HepG2 (cell line): Measurements from ENCODE around the gene NFATC2. TPM values are rescaled to one million over a fixed set of nuclear protein-coding genes. Genes with fewer than 3 reads are reported as not detected.

Experiments used
- ATAC-seq: fragments of 200-7000 bp; cut with Tn5 transposase; 3 replicates; pipeline ENCODE4 v1.9.1; 2020; ENCODE audit warnings: mild to moderate bottlenecking, moderate library complexity
- BruUV-seq: library from RNA; stranded (reverse); fragments of 400-500 nt; replicated peaks from 2 replicates; lab custom pipeline; 2021; lab: Mats Ljungman, UMichigan
- CTCF ChIA-PET: fragments of 300-600 bp; formaldehyde crosslinking; extraction: SDS; loops from one replicate; lab custom pipeline; 2021; ENCODE audit warnings: low total read pairs, inconsistent platforms, low intra/inter-chr PET ratio; lab: Yijun Ruan, JAX
- POLR2A ChIA-PET: fragments of 350-600 bp; sonication (Branson Sonifier 250); formaldehyde crosslinking; loops from one replicate; lab custom pipeline; 2020; ENCODE audit warnings: antibody characterized with exemption, inconsistent platforms; lab: Yijun Ruan, JAX
- DNase-seq: peaks from one replicate; pipeline ENCODE4 v3.0.0-alpha.2; 2015; ENCODE audit warnings: low spot score
- FAIRE-seq: peaks from 3 replicates; lab custom pipeline; 2011; peaks lifted over from hg19 to GRCh38; lab: Jason Lieb, UNC
- H2AFZ ChIP-seq: one replicate; pipeline ENCODE4 v1.6.1; 2011; ENCODE audit warnings: low read length, inconsistent platforms
- H3K27ac ChIP-seq: fragments of 300-600 bp; 3 replicates; pipeline ENCODE4 v1.8.0; 2011; ENCODE audit warnings: mixed run types, mild to moderate bottlenecking, mixed read lengths, low read length, inconsistent platforms; ENCODE audit not compliant: insufficient read depth; ENCODE audit errors: extremely low read length
- H3K27me3 ChIP-seq, 2 experiments: fragments of 200-600 bp in 1 of 2; 2 replicates in 1 of 2; 3 replicates in 1 of 2; pipeline versions ENCODE4 v1.6.0 to v1.8.0; 2011; ENCODE audit warnings: low read length in 2 of 2, mild to moderate bottlenecking in 2 of 2, moderate library complexity in 2 of 2, inconsistent platforms in 1 of 2; ENCODE audit not compliant: insufficient read depth in 2 of 2, control insufficient read depth in 1 of 2
- H3K36me3 ChIP-seq, 2 experiments: fragments of 200-600 bp in 1 of 2; replicated peaks in 1 of 2; 2 replicates in 1 of 2; 3 replicates in 1 of 2; pipeline versions ENCODE4 v1.5.1 to v1.8.0; 2011; ENCODE audit warnings: low read length in 2 of 2, inconsistent platforms in 1 of 2; ENCODE audit not compliant: insufficient read depth in 2 of 2, control insufficient read depth in 1 of 2
- H3K4me1 ChIP-seq: 2 replicates; pipeline ENCODE4 v1.5.1; 2012; ENCODE audit warnings: low read length, inconsistent platforms; ENCODE audit not compliant: insufficient read depth
- H3K4me2 ChIP-seq: 2 replicates; pipeline ENCODE4 v1.6.0; 2011; ENCODE audit warnings: low read depth, low read length, inconsistent platforms
- H3K4me3 ChIP-seq, 3 experiments: fragments of 200-600 bp in 1 of 3; sonication (generic), shearing (Covaris generic) in 1 of 3; replicated peaks in 1 of 3; 2 replicates each; pipeline ENCODE4 v1.5.1; 2011 to 2016; ENCODE audit warnings: low read length in 3 of 3, inconsistent platforms in 2 of 3, low read depth in 2 of 3, mild to moderate bottlenecking in 2 of 3, control low read depth in 1 of 3, mixed read lengths in 1 of 3; ENCODE audit not compliant: insufficient read depth in 1 of 3
- H3K79me2 ChIP-seq: one replicate; pipeline ENCODE4 v1.6.1; 2011; ENCODE audit warnings: low read length, inconsistent platforms; ENCODE audit not compliant: insufficient read depth
- H3K9ac ChIP-seq: 2 replicates; pipeline ENCODE4 v1.6.0; 2011; ENCODE audit warnings: mild to moderate bottlenecking, low read depth, low read length, inconsistent platforms; ENCODE audit not compliant: insufficient read depth
- H3K9me3 ChIP-seq: 2 replicates; pipeline ENCODE4 v1.5.1; 2012; ENCODE audit warnings: mild to moderate bottlenecking, low read length
- H4K20me1 ChIP-seq: 2 replicates; pipeline ENCODE4 v1.6.0; 2011; ENCODE audit warnings: inconsistent platforms, mild to moderate bottlenecking, low read length, moderate library complexity; ENCODE audit not compliant: insufficient read depth
- ATF3 ChIP-seq: sonication (generic); formaldehyde crosslinking; IDR thresholded peaks from 2 replicates; pipeline ENCODE4 v1.4.0; 2020; ENCODE audit warnings: missing genetic modification reagents
- CSRNP2 ChIP-seq: sonication (generic); formaldehyde crosslinking; conservative IDR thresholded peaks from 2 replicates; pipeline ENCODE4 v1.8.0; 2022; ENCODE audit warnings: low read depth, missing genetic modification reagents
- HNF4A ChIP-seq: sonication (generic); formaldehyde crosslinking; IDR thresholded peaks from 2 replicates; pipeline ENCODE4 v1.4.0; 2020; ENCODE audit warnings: missing genetic modification reagents
- TBX3 ChIP-seq: fragments of 450-650 bp; IDR thresholded peaks from 2 replicates; pipeline ENCODE4 v1.6.1; 2017; ENCODE audit warnings: antibody characterized with exemption, mild to moderate bottlenecking, inconsistent platforms, borderline replicate concordance
- TEAD2 ChIP-seq: sonication (generic); formaldehyde crosslinking; IDR thresholded peaks from 2 replicates; pipeline ENCODE4 v1.9.0; 2021; ENCODE audit warnings: missing genetic modification reagents
- TMF1 ChIP-seq: sonication (generic); formaldehyde crosslinking; IDR thresholded peaks from 2 replicates; pipeline ENCODE4 v1.8.1; 2022; ENCODE audit warnings: low read depth, missing genetic modification reagents
- ZBED4 ChIP-seq: sonication (generic); formaldehyde crosslinking; IDR thresholded peaks from 2 replicates; pipeline ENCODE4 v1.4.0; 2020; ENCODE audit warnings: missing genetic modification reagents, borderline replicate concordance
- ZNF280B ChIP-seq: sonication (generic); formaldehyde crosslinking; IDR thresholded peaks from 2 replicates; pipeline ENCODE4 v1.5.0; 2020; ENCODE audit warnings: missing genetic modification reagents, mild to moderate bottlenecking, borderline replicate concordance
- ZNF510 ChIP-seq: sonication (generic); formaldehyde crosslinking; IDR thresholded peaks from 2 replicates; pipeline ENCODE4 v1.4.0; 2020; ENCODE audit warnings: low read depth, mild to moderate bottlenecking, missing genetic modification reagents
- WGBS: methylation state at CpG from one replicate; pipeline ENCODE4 v1.1.6; 2017; ENCODE audit warnings: low lambda C conversion rate; 5-methylcytosine and 5-hydroxymethylcytosine counted together
- in situ Hi-C: cut with HindIII; loops from 2 replicates; pipeline ENCODE4 v1.10.0; 2017; ENCODE audit warnings: low pct_unique_long_range_greater_than_20kb; ENCODE audit not compliant: extremely low pct_ligation_motif_present
- intact Hi-C: fragments of 100-400 bp; cut with micrococcal nuclease; formaldehyde crosslinking; loops from one replicate; pipeline ENCODE4 v1.10.0; 2022; ENCODE audit not compliant: unreplicated experiment
- polyA plus RNA-seq, 8 experiments: library from polyadenylated mRNA; depleted of rRNA in 3 of 8; stranded (reverse) in 7 of 8; unstranded in 1 of 8; fragments of >200 nt; fragmentation: Illumina TruSeq in 4 of 8; extraction: Trizol in 4 of 8; gene quantifications; 2 replicates each; pipeline versions ENCODE4 v1.2.1 to v1.2.3, GENCODE V29; 2011 to 2016; ENCODE audit warnings: low read depth in 4 of 8, missing spikeins in 1 of 8, mixed read lengths in 1 of 8; ENCODE audit not compliant: insufficient read depth in 1 of 8
- total RNA-seq, 5 experiments: library from RNA; depleted of rRNA; stranded (reverse); fragments of >200 nt; fragmentation: Illumina TruSeq; extraction: Trizol; gene quantifications; 2 replicates each; pipeline ENCODE4 v1.2.3, GENCODE V29; 2016; ENCODE audit warnings: low read depth in 1 of 5

Gene NFATC2
- total and polyA plus RNA-seq, 2 of the 13 experiments (the other 11 are each of a cell fraction or from before 2014, with no cell fraction given), result 1.9 to 3.3 TPM

GRCh38 chr20:51400051-51400926 is 142.2 kb downstream of the NFATC2 start:
- intact Hi-C loops, result no loop called here
- no peaks in the 10 kb centered on the region for H3K27me3 ChIP-seq
- FAIRE-seq (no peak), DNase-seq (no peak), ATAC-seq (no peak)
- H3K79me2 ChIP-seq, result no peaks in the 10 kb centered on the region
- no peak overlapping the region for H2AFZ ChIP-seq
- no TSS peak for BruUV-seq
- peaks cover 0 to 8% of the 10 kb centered on the region in 2 experiments; a peak in 2 of 5 replicates for H3K36me3 ChIP-seq
- ChIA-PET CTCF (no interaction called here), POLR2A (no interaction called here)
- no peaks in the 10 kb centered on the region for H3K4me1 ChIP-seq
- no peak for TF ChIP-seq ZNF510 (CRISPR knock-in tag)
- TF ChIP-seq HNF4A (CRISPR knock-in tag), result no peak
- TF ChIP-seq ZNF280B, result no peak
- no peak for TF ChIP-seq TEAD2 (CRISPR knock-in tag)
- no peak for TF ChIP-seq TMF1 (CRISPR knock-in tag)
- no peak for TF ChIP-seq ZBED4
- TF ChIP-seq CSRNP2 (CRISPR knock-in tag), result no peak
- TF ChIP-seq ATF3 (CRISPR knock-in tag), result no peak
- TF ChIP-seq TBX3, result no peak
- no peak overlapping the region for H3K9ac ChIP-seq
- H3K27ac ChIP-seq, result no peak overlapping the region
- H3K4me3 ChIP-seq, result no peak overlapping the region
- H4K20me1 ChIP-seq, result no peaks in the 10 kb centered on the region
- no peaks in the 10 kb centered on the region for H3K9me3 ChIP-seq
- H3K4me2 ChIP-seq, result no peak overlapping the region
- WGBS, result 96% methylated on average over 17 of the region's 17 CpGs
- in situ Hi-C loops, result no loop called here
